Astrocyte (in vitro differentiated cells and primary cell): ENCODE data around the gene GATA2. TPM values are rescaled to one million over a fixed set of nuclear protein-coding genes. Genes with fewer than 3 reads are reported as not detected.

Experiments
- DNase-seq: peaks from one replicate; pipeline ENCODE4 v3.0.0-alpha.2; 2010; ENCODE audit warnings: low read depth
- FAIRE-seq: peaks from 2 replicates; lab custom pipeline; 2011; peaks lifted over from hg19 to GRCh38; lab: Jason Lieb, UNC
- H2AFZ ChIP-seq: 2 replicates; pipeline ENCODE4 v1.6.0; 2012; ENCODE audit warnings: low read depth, low read length, inconsistent platforms
- H3K27ac ChIP-seq: 2 replicates; pipeline ENCODE4 v1.5.1; 2011; ENCODE audit warnings: low read depth, low read length, inconsistent platforms
- H3K27me3 ChIP-seq: 2 replicates; pipeline ENCODE4 v1.6.0; 2011; ENCODE audit warnings: low read length, inconsistent platforms; ENCODE audit not compliant: insufficient read depth
- H3K36me3 ChIP-seq: 2 replicates; pipeline ENCODE4 v1.5.1; 2011; ENCODE audit warnings: low read length, inconsistent platforms; ENCODE audit not compliant: insufficient read depth
- H3K4me1 ChIP-seq: 2 replicates; pipeline ENCODE4 v1.5.1; 2011; ENCODE audit warnings: low read length, inconsistent platforms; ENCODE audit not compliant: insufficient read depth
- H3K4me2 ChIP-seq: 2 replicates; pipeline ENCODE4 v1.6.0; 2012; ENCODE audit warnings: low read length, inconsistent platforms
- H3K4me3 ChIP-seq: 2 replicates; pipeline ENCODE4 v1.5.1; 2011; ENCODE audit warnings: low read depth, mild to moderate bottlenecking, low read length, inconsistent platforms; ENCODE audit not compliant: insufficient read depth
- H3K79me2 ChIP-seq: 2 replicates; pipeline ENCODE4 v1.6.0; 2012; ENCODE audit warnings: mild to moderate bottlenecking, low read length, inconsistent platforms; ENCODE audit not compliant: insufficient read depth
- H3K9ac ChIP-seq: 2 replicates; pipeline ENCODE4 v1.6.0; 2012; ENCODE audit warnings: mild to moderate bottlenecking, low read length, inconsistent platforms
- H3K9me3 ChIP-seq: 2 replicates; pipeline ENCODE4 v1.5.1; 2012; ENCODE audit warnings: low read depth, mild to moderate bottlenecking, low read length, inconsistent platforms; ENCODE audit not compliant: insufficient read depth
- H4K20me1 ChIP-seq: 2 replicates; pipeline ENCODE4 v1.6.0; 2012; ENCODE audit warnings: low read length, inconsistent platforms; ENCODE audit not compliant: insufficient read depth
- H3K27ac Mint-ChIP-seq: one replicate; pipeline ENCODE4 v1.8.0; 2021; ENCODE audit warnings: mild to moderate bottlenecking, mixed read lengths; ENCODE audit not compliant: unreplicated experiment
- H3K27me3 Mint-ChIP-seq: one replicate; pipeline ENCODE4 v1.8.0; 2021; ENCODE audit warnings: low read depth, mixed read lengths; ENCODE audit not compliant: unreplicated experiment
- H3K36me3 Mint-ChIP-seq: one replicate; pipeline ENCODE4 v1.8.0; 2021; ENCODE audit warnings: low read depth, mixed read lengths; ENCODE audit not compliant: unreplicated experiment
- H3K4me1 Mint-ChIP-seq: one replicate; pipeline ENCODE4 v1.8.0; 2021; ENCODE audit warnings: low read depth, mixed read lengths; ENCODE audit not compliant: unreplicated experiment
- H3K4me3 Mint-ChIP-seq: one replicate; pipeline ENCODE4 v1.8.0; 2021; ENCODE audit warnings: mild to moderate bottlenecking, moderate library complexity, mixed read lengths; ENCODE audit not compliant: unreplicated experiment
- H3K9me3 Mint-ChIP-seq: one replicate; pipeline ENCODE4 v1.8.0; 2021; ENCODE audit warnings: mild to moderate bottlenecking, mixed read lengths; ENCODE audit not compliant: unreplicated experiment
- CTCF ChIP-seq: IDR thresholded peaks from 2 replicates; pipeline ENCODE4 v1.5.1; 2011; ENCODE audit warnings: low read depth, mild to moderate bottlenecking, inconsistent platforms, low read length, moderate library complexity; ENCODE audit not compliant: insufficient read depth
- EZH2 ChIP-seq: IDR thresholded peaks from 2 replicates; pipeline ENCODE4 v1.6.1; 2012; ENCODE audit warnings: mild to moderate bottlenecking, low read length, inconsistent platforms; ENCODE audit not compliant: insufficient read depth
- total RNA-seq: library from RNA; stranded (reverse); gene quantifications from 2 replicates; pipeline ENCODE4 v1.2.1, GENCODE V29; 2021

The GATA2 gene
- total RNA-seq, 1 donor from 2014 or later, result 1.7 TPM

- H3K4me1 ChIP-seq, result no peaks in the 10 kb centered on the region
- H3K4me2 ChIP-seq, result no peak overlapping the region
- DNase-seq (no peak), FAIRE-seq (no peak)
- H4K20me1 ChIP-seq, result no peaks in the 10 kb centered on the region
- H2AFZ ChIP-seq, result no peak overlapping the region
- H3K9ac ChIP-seq, result no peak overlapping the region
- Mint-ChIP-seq H3K36me3 (no peaks in the 10 kb centered on the region), H3K27ac (no peak overlapping the region), H3K4me1 (no peaks in the 10 kb centered on the region), H3K4me3 (no peak overlapping the region), H3K27me3 (peaks cover 55% of the 10 kb centered on the region), H3K9me3 (peaks cover 12% of the 10 kb centered on the region)
- TF ChIP-seq CTCF, result no peak
- TF ChIP-seq EZH2, result no peak
- H3K4me3 ChIP-seq, result no peak overlapping the region
- H3K27ac ChIP-seq, result no peak overlapping the region
- H3K27me3 ChIP-seq, result peaks cover 46% of the 10 kb centered on the region
- H3K36me3 ChIP-seq, result no peaks in the 10 kb centered on the region
- H3K79me2 ChIP-seq, result no peaks in the 10 kb centered on the region
- no peaks in the 10 kb centered on the region for H3K9me3 ChIP-seq
Measured at GRCh38 chr3:128537091-128537703, 44.2 kb upstream of the GATA2 start.

- Mint-ChIP-seq H3K36me3 (no peaks in the 10 kb centered on the region), H3K4me1 (no peaks in the 10 kb centered on the region), H3K4me3 (no peak overlapping the region), H3K27ac (no peak overlapping the region), H3K9me3 (peaks cover 9% of the 10 kb centered on the region), H3K27me3 (peaks cover 48% of the 10 kb centered on the region)
- H3K4me2 ChIP-seq, result no peak overlapping the region
- H3K4me1 ChIP-seq, result no peaks in the 10 kb centered on the region
- FAIRE-seq, result no peak
- H3K36me3 ChIP-seq, result no peaks in the 10 kb centered on the region
- no peak overlapping the region for H3K4me3 ChIP-seq
- no peaks in the 10 kb centered on the region for H3K79me2 ChIP-seq
- no peak for DNase-seq
- H3K9ac ChIP-seq, result no peak overlapping the region
- no peaks in the 10 kb centered on the region for H4K20me1 ChIP-seq
- H2AFZ ChIP-seq, result no peak overlapping the region
- no peaks in the 10 kb centered on the region for H3K9me3 ChIP-seq
- peaks cover 40% of the 10 kb centered on the region for H3K27me3 ChIP-seq
- H3K27ac ChIP-seq, result no peak overlapping the region
- TF ChIP-seq CTCF (no peak), EZH2 (no peak)
Measured at GRCh38 chr3:128532012-128532983, 39.3 kb upstream of the GATA2 start.
